HepG2 (cell line): ENCODE data around the gene SPATA25. TPM values are rescaled to one million over a fixed set of nuclear protein-coding genes. Genes with fewer than 3 reads are reported as not detected.

Source experiments
- CCDC6 ChIP-seq: sonication (generic); formaldehyde crosslinking; IDR thresholded peaks from 2 replicates; pipeline ENCODE4 v1.8.1; 2022; ENCODE audit warnings: mild to moderate bottlenecking, missing genetic modification reagents, moderate library complexity
- HHEX ChIP-seq: IDR thresholded peaks from 2 replicates; pipeline ENCODE4 v1.6.1; 2016; ENCODE audit warnings: control low read depth
- IKZF1 ChIP-seq: fragments of 450-650 bp; IDR thresholded peaks from 2 replicates; pipeline ENCODE4 v1.7.1; 2016
- JARID2 ChIP-seq: sonication (generic); formaldehyde crosslinking; IDR thresholded peaks from 2 replicates; pipeline ENCODE4 v1.8.1; 2023; ENCODE audit warnings: missing genetic modification reagents, inconsistent platforms; ENCODE audit not compliant: insufficient replicate concordance
- KAT8 ChIP-seq: IDR thresholded peaks from 2 replicates; pipeline ENCODE4 v1.6.1; 2016; ENCODE audit warnings: missing genetic modification reagents, missing compliant biosample characterization
- KMT2A ChIP-seq: sonication (generic); formaldehyde crosslinking; IDR thresholded peaks from 2 replicates; pipeline ENCODE4 v1.4.0; 2020; ENCODE audit warnings: missing genetic modification reagents
- MED1 ChIP-seq: sonication (generic); formaldehyde crosslinking; IDR thresholded peaks from 2 replicates; pipeline ENCODE4 v1.4.0; 2020; ENCODE audit warnings: missing genetic modification reagents
- NRL ChIP-seq: sonication (generic); formaldehyde crosslinking; IDR thresholded peaks from 2 replicates; pipeline ENCODE4 v1.5.0; 2020; ENCODE audit warnings: missing genetic modification reagents, mild to moderate bottlenecking, moderate library complexity, borderline replicate concordance
- RFXAP ChIP-seq: sonication (generic); formaldehyde crosslinking; IDR thresholded peaks from 2 replicates; pipeline ENCODE4 v1.4.0; 2020; ENCODE audit warnings: missing genetic modification reagents, borderline replicate concordance
- SP2 ChIP-seq: sonication (generic); formaldehyde crosslinking; IDR thresholded peaks from 2 replicates; pipeline ENCODE4 v1.5.1; 2020; ENCODE audit warnings: mild to moderate bottlenecking, missing genetic modification reagents
- ZNF263 ChIP-seq: sonication (generic); formaldehyde crosslinking; IDR thresholded peaks from 2 replicates; pipeline ENCODE4 v1.4.0; 2020; ENCODE audit warnings: missing genetic modification reagents
- ZNF547 ChIP-seq: sonication (generic); formaldehyde crosslinking; IDR thresholded peaks from 2 replicates; pipeline ENCODE4 v1.5.1; 2020; ENCODE audit warnings: mild to moderate bottlenecking, missing genetic modification reagents
- ZNF564 ChIP-seq: sonication (generic); formaldehyde crosslinking; IDR thresholded peaks from 2 replicates; pipeline ENCODE4 v1.8.1; 2023; ENCODE audit warnings: mild to moderate bottlenecking, missing genetic modification reagents
- ZNF773 ChIP-seq: sonication (generic); formaldehyde crosslinking; IDR thresholded peaks from 2 replicates; pipeline ENCODE4 v1.4.0; 2020; ENCODE audit warnings: missing genetic modification reagents, borderline replicate concordance
- polyA plus RNA-seq, 8 experiments: library from polyadenylated mRNA; depleted of rRNA in 3 of 8; stranded (reverse) in 7 of 8; unstranded in 1 of 8; fragments of >200 nt; fragmentation: Illumina TruSeq in 4 of 8; extraction: Trizol in 4 of 8; gene quantifications; 2 replicates each; pipeline versions ENCODE4 v1.2.1 to v1.2.3, GENCODE V29; 2011 to 2016; ENCODE audit warnings: low read depth in 4 of 8, missing spikeins in 1 of 8, mixed read lengths in 1 of 8; ENCODE audit not compliant: insufficient read depth in 1 of 8
- total RNA-seq, 5 experiments: library from RNA; depleted of rRNA; stranded (reverse); fragments of >200 nt; fragmentation: Illumina TruSeq; extraction: Trizol; gene quantifications; 2 replicates each; pipeline ENCODE4 v1.2.3, GENCODE V29; 2016; ENCODE audit warnings: low read depth in 1 of 5
- TF ChIP-seq, protein P1 (sequence below): IDR thresholded peaks from 2 replicates; pipeline ENCODE4 v1.6.1; 2016; ENCODE audit warnings: missing compliant biosample characterization, missing genetic modification reagents, borderline replicate concordance
- TF ChIP-seq, protein P2 (sequence below): sonication (generic); formaldehyde crosslinking; conservative IDR thresholded peaks from 2 replicates; pipeline ENCODE4 v1.4.0; 2020; ENCODE audit warnings: missing genetic modification reagents
- TF ChIP-seq, protein P3 (sequence below): sonication (generic); formaldehyde crosslinking; conservative IDR thresholded peaks from 2 replicates; pipeline ENCODE4 v1.4.0; 2020; ENCODE audit warnings: mild to moderate bottlenecking, missing genetic modification reagents, moderate library complexity
- TF ChIP-seq, protein P4 (sequence below): sonication (generic); formaldehyde crosslinking; IDR thresholded peaks from 2 replicates; pipeline ENCODE4 v1.4.0; 2020; ENCODE audit warnings: missing genetic modification reagents
- TF ChIP-seq, protein P5 (sequence below): sonication (generic); formaldehyde crosslinking; IDR thresholded peaks from 2 replicates; pipeline ENCODE4 v1.8.1; 2023; ENCODE audit warnings: mild to moderate bottlenecking, missing genetic modification reagents
- TF ChIP-seq, protein P6 (sequence below): sonication (generic); formaldehyde crosslinking; IDR thresholded peaks from 2 replicates; pipeline ENCODE4 v1.5.0; 2020; ENCODE audit warnings: missing genetic modification reagents

Gene SPATA25
- total and polyA plus RNA-seq, 2 of the 13 experiments (the other 11 are each of a cell fraction or from before 2014, with no cell fraction given) = 4.8 to 7.6 TPM

DNA sequence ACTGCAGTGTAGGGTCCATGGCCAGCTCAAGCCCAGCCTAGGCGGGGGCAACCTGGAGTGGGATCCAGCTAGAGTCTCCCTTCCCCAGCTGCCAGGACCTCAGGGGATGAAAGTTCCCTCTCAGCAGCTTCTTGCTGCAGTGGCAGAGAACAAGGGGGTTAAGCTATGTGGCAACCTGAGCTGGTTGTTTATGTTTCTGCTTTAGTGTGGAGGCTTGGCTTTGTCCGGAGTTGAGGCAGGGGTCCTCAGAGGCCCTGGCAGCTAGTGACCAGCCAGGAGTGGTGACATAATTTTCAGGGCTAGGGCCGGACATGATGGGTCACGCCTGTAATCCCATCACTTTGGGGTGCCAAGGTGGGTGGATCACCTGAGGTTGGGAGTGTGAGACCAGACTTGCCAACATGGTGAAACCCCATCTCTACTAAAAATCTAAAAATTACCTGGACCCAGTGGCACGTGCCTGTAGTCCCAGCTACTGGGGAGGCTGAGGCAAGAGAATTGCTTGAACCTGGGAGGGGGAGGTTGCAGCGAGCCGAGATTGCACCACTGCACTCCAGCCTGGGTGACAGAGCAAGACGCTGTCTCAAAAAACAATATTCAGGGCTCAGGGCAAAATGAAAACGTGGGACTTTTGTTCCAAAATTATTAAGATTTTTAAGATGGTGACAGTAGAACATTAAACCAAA is 38.5 kb upstream of the SPATA25 start (continued):
- TF ChIP-seq, protein P1, sequence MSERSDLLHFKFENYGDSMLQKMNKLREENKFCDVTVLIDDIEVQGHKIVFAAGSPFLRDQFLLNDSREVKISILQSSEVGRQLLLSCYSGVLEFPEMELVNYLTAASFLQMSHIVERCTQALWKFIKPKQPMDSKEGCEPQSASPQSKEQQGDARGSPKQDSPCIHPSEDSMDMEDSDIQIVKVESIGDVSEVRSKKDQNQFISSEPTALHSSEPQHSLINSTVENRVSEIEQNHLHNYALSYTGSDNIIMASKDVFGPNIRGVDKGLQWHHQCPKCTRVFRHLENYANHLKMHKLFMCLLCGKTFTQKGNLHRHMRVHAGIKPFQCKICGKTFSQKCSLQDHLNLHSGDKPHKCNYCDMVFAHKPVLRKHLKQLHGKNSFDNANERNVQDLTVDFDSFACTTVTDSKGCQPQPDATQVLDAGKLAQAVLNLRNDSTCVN (CRISPR knock-in tag) = peak; percentile 11; the same call in 1 of the 2 replicates
- TF ChIP-seq ZNF547 (CRISPR knock-in tag) (0 out of 2 replicates have a peak, but pooled peaks have one; percentile 31), IKZF1 (no peak), HHEX (CRISPR knock-in tag) (peak; percentile 55), ZNF773 (CRISPR knock-in tag) (no peak), SP2 (CRISPR knock-in tag) (no peak), ZNF564 (CRISPR knock-in tag) (no peak), KAT8 (CRISPR knock-in tag) (no peak), MED1 (peak; percentile 64), NRL (CRISPR knock-in tag) (0 out of 2 replicates have a peak, but pooled peaks have one; percentile 51), ZNF263 (no peak; the same call in 1 of the 2 replicates), KMT2A (CRISPR knock-in tag) (no peak), CCDC6 (no peak), JARID2 (CRISPR knock-in tag) (no peak), RFXAP (CRISPR knock-in tag) (peak; percentile 33; the same call in 1 of the 2 replicates)
- TF ChIP-seq, protein P2, sequence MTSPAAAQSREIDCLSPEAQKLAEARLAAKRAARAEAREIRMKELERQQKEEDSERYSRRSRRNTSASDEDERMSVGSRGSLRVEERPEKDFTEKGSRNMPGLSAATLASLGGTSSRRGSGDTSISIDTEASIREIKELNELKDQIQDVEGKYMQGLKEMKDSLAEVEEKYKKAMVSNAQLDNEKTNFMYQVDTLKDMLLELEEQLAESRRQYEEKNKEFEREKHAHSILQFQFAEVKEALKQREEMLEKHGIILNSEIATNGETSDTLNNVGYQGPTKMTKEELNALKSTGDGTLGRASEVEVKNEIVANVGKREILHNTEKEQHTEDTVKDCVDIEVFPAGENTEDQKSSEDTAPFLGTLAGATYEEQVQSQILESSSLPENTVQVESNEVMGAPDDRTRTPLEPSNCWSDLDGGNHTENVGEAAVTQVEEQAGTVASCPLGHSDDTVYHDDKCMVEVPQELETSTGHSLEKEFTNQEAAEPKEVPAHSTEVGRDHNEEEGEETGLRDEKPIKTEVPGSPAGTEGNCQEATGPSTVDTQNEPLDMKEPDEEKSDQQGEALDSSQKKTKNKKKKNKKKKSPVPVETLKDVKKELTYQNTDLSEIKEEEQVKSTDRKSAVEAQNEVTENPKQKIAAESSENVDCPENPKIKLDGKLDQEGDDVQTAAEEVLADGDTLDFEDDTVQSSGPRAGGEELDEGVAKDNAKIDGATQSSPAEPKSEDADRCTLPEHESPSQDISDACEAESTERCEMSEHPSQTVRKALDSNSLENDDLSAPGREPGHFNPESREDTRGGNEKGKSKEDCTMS (CRISPR knock-in tag) = no peak
- TF ChIP-seq, protein P3, sequence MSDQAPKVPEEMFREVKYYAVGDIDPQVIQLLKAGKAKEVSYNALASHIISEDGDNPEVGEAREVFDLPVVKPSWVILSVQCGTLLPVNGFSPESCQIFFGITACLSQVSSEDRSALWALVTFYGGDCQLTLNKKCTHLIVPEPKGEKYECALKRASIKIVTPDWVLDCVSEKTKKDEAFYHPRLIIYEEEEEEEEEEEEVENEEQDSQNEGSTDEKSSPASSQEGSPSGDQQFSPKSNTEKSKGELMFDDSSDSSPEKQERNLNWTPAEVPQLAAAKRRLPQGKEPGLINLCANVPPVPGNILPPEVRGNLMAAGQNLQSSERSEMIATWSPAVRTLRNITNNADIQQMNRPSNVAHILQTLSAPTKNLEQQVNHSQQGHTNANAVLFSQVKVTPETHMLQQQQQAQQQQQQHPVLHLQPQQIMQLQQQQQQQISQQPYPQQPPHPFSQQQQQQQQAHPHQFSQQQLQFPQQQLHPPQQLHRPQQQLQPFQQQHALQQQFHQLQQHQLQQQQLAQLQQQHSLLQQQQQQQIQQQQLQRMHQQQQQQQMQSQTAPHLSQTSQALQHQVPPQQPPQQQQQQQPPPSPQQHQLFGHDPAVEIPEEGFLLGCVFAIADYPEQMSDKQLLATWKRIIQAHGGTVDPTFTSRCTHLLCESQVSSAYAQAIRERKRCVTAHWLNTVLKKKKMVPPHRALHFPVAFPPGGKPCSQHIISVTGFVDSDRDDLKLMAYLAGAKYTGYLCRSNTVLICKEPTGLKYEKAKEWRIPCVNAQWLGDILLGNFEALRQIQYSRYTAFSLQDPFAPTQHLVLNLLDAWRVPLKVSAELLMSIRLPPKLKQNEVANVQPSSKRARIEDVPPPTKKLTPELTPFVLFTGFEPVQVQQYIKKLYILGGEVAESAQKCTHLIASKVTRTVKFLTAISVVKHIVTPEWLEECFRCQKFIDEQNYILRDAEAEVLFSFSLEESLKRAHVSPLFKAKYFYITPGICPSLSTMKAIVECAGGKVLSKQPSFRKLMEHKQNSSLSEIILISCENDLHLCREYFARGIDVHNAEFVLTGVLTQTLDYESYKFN (CRISPR knock-in tag) = peak; percentile 30; the same call in 1 of the 2 replicates
- TF ChIP-seq, protein P4, sequence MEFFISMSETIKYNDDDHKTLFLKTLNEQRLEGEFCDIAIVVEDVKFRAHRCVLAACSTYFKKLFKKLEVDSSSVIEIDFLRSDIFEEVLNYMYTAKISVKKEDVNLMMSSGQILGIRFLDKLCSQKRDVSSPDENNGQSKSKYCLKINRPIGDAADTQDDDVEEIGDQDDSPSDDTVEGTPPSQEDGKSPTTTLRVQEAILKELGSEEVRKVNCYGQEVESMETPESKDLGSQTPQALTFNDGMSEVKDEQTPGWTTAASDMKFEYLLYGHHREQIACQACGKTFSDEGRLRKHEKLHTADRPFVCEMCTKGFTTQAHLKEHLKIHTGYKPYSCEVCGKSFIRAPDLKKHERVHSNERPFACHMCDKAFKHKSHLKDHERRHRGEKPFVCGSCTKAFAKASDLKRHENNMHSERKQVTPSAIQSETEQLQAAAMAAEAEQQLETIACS (CRISPR knock-in tag) = no peak
- TF ChIP-seq, protein P5, sequence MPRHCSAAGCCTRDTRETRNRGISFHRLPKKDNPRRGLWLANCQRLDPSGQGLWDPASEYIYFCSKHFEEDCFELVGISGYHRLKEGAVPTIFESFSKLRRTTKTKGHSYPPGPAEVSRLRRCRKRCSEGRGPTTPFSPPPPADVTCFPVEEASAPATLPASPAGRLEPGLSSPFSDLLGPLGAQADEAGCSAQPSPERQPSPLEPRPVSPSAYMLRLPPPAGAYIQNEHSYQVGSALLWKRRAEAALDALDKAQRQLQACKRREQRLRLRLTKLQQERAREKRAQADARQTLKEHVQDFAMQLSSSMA (CRISPR knock-in tag) = peak; percentile 47; the same call in 1 of the 2 replicates
- TF ChIP-seq, protein P6, sequence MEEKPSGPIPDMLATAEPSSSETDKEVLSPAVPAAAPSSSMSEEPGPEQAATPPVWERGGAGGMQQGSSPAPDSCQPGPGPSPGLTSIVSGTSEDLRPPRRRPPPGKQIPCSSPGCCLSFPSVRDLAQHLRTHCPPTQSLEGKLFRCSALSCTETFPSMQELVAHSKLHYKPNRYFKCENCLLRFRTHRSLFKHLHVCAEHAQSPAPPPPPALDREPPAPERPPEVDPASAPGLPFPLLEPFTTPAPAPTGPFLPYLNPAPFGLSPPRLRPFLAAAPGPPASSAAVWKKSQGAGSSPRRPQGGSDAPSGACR (CRISPR knock-in tag) = no peak
